Activated CD4-positive, CD25-positive, alpha-beta regulatory T cell treated with anti-CD3 and anti-CD28 coated beads, Interleukin-2, amount 50 U/mL, for 24 hours (primary cell): ENCODE results near the gene LMO1.
A peak's percentile ranks its signal among the peaks of the same experiment; 100 is the strongest.

Experiments used
- ATAC-seq, 2 donors: fragments of 150-1000 bp; cut with Tn5 transposase; one replicate each; pipeline ENCODE4 v1.10.0; 2021; ENCODE audit warnings: mild to moderate bottlenecking in 1 of 2, moderate library complexity in 1 of 2

The LMO1 gene

DNA sequence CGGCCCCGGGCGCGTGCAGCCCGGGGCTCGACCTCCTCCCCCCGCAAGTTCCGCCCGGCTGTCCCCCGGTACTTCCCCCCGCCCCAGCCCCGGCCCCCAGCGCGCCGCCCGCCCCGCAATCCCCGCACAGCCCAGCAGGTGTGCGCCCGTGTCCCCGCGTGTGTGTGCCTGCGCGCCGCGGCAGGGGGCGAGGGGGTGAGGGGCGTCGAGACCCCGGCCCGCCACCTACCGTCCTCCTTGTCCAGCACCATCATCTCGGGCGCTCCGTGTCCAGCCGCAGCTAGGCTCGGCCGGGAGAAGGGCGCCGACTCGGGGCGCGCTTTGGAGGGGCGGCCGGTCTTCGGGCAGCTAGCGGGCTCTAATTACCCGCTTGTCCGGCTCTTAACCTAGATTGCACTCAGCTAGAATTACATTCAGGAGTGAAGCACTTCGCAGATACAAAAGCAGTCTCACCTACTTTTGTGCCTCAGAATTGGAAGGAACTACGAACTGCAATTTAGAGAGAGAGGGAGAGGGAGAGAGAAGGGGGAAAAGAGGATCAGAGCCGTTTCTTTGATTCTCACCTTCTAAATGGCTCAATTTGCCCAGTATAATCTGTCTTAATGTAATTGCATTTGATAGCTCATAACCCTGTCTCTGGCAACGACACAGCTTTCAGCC, 439 bp downstream of the LMO1 start:
- peak; percentile 9 to 20 for ATAC-seq

DNA sequence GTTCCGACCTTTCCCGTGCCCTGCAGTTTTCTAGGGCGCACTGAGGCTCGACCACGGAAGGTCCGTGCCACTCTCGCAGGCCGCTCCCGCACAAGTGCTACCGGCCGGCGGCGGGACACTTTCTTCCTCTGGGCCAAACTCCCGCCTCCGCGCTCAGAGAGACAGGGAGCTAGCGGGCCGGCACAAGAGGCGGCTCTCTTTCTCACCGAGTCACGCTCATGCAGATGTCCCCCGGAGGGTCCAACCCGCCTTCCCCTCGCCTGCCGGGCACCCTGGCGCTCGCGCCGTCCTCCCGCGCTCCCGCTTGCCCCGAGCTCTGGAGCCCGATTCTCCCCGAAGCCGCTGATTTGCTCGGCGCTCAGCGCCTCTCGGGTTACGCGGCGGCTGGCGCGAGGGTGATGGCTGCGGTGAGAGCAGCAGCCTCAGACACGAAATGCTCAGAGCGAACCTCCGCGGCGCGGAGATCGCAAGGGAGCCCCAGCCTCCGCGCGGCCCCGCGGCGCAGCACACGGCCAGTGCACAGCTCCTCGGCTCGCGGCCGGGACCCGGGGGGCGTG, 1.0 kb downstream of the LMO1 start:
- peak; percentile 33 to 40 for ATAC-seq

GRCh38 chr11:8261921-8262551, 1.6 kb downstream of the LMO1 start:
- ATAC-seq, result no peak

- no peak for ATAC-seq
Measured at GRCh38 chr11:8261291-8261690, 2.4 kb downstream of the LMO1 start.

- ATAC-seq, result no peak
Measured at GRCh38 chr11:8260202-8260966, 3.3 kb downstream of the LMO1 start.

- no peak for ATAC-seq
Measured at GRCh38 chr11:8259306-8259959, 4.2 kb downstream of the LMO1 start.

DNA sequence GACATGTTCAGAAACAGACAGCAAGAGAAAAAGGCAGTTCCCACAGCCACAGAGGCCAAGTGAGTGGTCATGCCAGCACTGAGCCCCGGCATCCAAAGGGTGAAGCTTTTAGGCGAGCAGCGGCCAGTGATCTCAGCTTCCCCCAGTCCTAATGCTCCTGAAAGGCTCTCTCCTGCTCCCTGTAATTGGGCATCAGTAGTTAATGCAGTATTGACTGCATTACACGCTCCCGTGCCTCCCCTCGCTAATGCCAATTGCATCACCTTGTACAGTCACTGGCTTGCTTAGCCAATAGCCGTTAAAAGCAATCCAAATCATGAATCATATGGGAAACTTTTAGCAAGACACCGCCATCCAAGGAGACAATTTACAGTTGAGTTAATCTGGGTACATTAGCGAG, 4.9 kb downstream of the LMO1 start:
- no peak for ATAC-seq

DNA sequence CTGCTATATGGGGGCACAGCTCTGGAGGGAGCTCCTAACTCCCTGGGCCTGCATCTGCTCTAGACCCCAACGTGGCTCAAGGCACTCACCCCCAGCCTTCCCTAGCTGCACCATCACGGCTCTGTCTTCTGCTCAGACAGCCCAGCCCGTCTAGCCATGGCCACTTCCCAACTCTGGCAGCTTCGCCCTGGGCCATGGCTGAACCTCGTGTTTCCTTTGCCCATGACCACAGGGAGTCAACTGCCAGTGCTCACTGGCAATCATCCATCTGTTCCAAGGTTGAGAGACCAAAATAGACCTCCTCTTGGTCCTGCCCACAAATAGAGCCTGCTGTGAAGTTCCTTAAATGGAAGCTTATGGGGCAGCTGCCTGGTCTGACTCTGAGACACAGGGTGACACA, 5.4 kb downstream of the LMO1 start:
- no peak for ATAC-seq

GRCh38 chr11:8257003-8257664, 6.5 kb downstream of the LMO1 start:
- ATAC-seq, result no peak

DNA sequence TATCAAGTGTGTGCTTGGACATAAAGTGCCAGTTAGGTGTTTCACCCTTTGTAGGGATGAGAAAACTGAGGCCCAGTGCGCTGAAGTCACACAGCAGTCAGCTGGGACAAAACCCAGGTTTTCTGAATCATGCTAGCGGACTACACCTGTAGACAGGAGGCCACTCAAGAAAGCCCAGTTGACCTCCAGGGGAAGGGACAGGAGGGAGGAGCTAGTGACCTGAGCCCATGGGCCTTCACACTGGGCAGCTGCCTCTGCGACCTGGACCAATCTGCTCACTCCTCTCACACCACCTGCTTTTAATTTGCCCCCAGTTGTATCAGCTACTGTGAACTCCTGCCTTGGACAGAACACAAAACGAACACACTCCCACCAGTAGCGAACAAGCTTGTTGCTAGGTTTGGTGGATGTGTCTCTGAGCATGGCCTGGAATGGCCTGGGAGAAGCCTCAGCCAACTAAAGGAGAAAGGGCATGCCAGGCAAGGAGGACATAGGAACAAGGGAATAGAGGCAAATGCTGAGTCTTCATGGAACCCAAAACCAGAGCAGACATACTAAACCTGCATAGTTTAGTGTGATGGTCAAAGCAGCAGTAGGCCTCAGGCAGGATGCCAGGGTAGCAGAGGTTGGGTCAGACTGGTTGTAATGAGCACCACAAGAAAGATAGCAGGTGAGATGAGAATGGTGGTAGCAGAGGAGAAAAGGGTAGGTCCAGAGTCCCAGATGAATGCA, 7.2 kb downstream of the LMO1 start:
- no peak for ATAC-seq

DNA sequence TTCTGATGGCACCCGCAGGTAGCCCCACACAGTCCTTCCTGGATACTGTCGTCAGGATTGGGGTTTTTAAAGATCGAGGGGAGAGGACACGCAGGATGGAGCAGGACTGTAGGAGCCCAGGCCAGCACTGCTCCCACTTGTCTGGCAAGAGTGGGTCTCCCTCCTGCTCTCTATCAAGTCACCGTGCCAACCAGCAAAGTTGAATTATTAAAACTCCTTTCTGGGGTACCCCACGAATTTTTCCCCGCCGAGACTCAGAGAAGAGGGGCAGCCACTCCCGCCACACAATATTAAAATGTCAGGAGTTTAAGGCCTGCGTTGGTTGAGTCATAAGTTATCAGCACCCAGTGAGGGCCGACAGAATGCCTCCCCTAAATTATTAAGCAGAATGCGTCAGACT, 10.1 kb downstream of the LMO1 start:
- ATAC-seq, result no peak

GRCh38 chr11:8252946-8253345, 10.7 kb downstream of the LMO1 start:
- ATAC-seq, result no peak

DNA sequence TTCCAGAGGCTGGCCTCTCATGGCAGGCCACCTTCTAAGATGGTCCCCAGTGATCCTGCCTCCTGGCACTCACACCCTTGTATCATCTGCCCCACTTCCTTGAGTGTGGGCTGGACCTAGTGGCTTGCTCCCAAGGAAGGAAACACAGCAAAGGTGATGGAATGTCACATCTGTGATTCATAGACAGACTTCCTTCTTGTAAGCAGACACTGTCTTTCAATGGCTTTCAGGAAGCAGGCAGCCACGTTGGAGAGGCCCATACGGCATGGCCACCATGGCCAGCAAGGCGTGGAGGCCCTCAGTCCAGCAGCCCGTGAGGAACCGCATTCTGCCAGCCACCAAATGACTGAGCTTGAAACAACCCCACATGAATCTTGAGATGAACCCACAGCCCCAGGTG, 11.3 kb downstream of the LMO1 start:
- no peak for ATAC-seq

GRCh38 chr11:8251616-8252295, 11.9 kb downstream of the LMO1 start:
- ATAC-seq, result no peak

DNA sequence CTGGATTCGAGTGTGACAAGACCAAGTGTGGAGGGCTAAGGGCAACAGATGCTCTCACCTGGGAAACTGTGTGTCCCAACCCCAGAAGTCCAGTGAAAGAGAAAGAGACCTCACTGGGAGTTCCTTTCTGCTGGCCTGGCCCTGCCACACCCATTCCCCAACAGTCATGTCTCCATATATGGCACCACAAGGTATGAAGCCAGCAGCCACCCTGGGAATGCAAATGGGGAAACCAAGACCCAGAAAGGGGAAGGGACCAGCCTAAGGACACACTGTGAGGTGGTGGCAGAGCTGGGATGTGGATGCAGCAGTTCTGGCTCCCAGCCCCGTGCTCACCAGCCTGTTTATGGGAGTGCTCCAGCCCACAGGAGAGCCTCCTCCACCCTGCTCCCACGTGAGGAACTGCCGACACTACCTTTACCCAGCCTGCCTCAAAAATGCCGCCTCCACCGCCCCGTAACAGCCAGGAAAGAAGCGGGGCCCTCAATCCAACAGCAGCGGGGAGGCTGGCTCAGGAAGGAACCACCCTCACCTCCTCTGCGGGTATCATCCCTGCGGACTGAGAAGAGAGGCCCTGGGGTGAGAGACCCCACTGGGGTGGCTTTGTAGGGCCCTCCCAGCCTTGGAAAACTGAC, 12.6 kb downstream of the LMO1 start:
- ATAC-seq, result no peak

DNA sequence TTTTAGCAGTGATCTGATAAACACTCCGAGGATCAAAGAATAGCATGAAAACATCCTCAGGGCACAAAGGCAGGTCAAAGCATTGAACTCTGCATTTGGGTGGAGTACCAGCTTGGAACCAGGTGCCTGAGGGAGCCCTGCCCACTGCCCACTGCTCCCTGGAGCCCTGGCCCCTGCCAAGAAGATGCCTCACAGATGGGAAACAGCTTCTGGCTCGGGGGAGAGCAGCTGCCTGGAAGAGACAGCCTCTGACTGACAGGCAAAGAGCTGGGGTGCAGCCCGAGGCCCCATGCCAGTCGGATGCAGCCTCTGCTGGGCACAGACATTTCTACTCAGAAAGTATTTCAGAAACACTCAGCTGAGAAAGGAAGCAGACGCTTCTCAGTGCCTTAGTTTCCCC, 13.2 kb downstream of the LMO1 start:
- ATAC-seq, result no peak

DNA sequence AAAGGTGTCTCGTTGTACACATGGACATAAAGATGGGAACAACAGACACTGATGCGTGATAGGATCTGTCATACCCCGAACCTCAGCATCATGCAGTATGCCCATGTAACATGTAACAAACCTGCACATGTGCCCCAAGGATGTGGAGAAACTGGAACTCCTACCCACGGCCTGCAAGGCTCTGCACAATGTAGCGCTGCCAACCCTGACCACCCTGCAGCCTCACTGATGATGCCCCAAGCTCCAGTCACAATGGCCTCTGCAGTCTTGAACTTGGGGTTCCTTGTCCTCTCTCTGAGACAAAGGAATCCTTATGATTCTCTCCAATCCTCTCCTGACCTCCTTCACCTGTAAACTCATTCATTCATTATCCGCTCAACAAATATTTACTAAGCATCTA, 14.2 kb downstream of the LMO1 start:
- ATAC-seq, result no peak

GRCh38 chr11:8248786-8249185, 14.9 kb downstream of the LMO1 start:
- ATAC-seq, result no peak

DNA sequence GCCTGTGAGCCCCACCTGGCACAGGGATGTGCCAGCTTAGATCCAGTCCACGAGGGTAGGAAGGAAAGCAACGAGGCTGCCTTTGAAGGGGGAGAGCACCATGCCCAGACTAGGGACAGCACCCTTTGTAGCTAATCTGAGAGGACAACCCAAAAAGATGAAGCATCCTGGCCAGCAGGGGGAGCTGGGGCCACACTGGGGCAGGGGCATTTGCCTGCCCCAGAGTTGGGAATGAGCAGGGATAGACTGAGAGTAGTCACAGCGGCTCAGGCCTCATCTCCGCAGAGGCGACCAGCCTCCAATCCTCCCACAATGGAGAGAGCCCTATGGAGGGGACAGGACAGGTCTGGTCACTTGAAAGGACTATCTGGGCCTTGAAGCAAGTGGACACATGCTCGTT, 16.4 kb downstream of the LMO1 start:
- no peak for ATAC-seq

DNA sequence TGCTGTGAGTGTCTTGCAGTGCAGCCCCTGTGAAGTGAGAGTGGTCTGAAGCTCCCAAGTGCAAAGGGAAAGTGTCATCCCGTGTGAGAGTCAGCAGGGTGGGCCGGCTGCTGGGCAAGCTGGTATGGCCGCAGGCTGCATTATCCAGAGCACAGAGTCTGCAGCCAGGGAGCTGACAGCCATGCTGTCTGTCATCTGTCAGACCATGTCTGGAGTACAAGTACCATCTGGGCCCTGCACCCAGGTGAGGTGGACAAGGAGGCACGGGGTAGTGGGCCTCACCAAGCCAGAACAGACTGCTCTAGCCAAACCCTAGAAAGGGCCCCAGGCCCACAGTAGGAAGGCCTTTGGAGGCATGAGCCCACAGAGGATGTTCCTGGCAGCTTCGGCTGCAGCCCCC, 20.2 kb downstream of the LMO1 start:
- no peak for ATAC-seq
